NCI-H146 treated with DMSO at 0.1 percent for 48 hours (cell line): ENCODE results near the gene ANK2.

Experiments
- DNase-seq: peaks from one replicate; lab custom pipeline; 2025; ENCODE audit not compliant: unreplicated experiment; lab: John Stamatoyannopoulos, UW

The ANK2 gene

DNA sequence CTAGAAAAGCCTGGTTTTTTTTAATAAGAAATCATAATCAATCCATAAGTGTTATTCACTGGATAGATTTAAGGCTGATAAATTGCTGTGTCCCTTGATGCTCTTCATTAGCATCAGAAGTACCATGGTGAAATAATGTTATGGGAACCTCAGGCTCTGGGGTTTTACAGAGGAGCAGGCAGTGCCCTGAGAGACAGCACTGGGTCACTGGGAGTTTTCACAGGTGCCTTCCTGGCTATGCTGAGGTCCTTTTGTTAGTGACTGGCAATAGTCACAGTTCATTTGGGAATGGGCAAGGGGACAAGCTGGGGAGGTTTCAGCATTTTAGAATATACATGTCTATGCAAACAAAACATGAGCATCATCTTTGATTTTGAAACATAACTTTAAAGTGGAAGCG lies 38.6 kb downstream of the ANK2 start:
- no peak for DNase-seq

DNA sequence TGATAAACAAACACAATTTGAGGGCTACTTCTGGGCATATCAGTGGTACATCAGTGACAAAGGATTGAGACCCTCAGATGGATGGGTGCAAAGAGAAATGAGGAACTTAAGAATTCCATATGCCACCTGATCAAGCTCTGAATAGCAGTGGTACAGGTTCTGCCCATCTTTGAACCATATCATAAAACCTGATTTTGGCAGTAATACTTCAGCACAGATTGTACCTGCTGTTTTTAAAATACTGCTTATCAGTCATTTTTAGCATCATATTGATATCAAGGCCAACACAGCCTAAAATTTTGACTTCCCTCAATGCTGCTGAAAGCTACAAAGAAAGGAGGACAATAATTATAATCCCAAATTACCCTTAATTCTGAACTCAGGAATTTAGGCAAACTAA lies 41.5 kb downstream of the ANK2 start:
- no peak for DNase-seq

DNA sequence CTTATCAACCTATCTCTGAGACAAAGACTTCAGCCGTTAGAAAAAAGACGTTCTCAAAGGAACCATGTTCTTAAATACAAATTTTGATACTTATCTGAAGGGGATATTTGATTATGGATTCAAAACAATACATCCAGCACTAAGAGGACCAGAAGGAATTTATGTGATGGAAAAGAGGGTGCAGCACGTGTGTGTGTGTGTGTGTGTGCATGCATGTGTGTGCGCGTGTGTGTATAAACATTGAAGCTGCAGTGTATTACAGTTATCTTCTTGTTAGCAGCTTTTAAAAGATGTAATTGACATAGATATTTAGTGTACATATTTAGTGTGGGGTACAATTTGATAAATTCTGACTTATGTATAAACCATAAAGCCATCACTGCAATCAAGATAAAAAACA lies 44.9 kb downstream of the ANK2 start:
- DNase-seq = no peak

DNA sequence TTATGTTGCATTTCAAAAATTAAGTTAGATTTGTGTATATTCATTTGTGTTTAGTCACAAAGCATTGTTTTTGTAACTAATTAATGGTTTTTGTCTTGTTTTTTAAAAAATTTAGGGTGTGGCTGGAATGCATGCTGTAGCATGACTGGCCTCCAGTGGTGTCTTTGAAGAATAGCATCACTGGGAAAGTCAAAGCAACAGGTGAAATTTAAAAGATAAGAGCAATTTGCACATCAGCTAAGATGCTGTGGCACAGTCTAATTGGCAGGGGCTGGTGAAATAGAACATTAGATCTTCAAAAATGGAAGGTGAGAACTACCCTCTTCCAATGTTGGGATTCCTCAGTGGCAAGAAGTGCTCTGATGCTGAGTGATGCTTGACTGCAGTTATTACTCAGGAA lies 45.3 kb downstream of the ANK2 start:
- peak; percentile 25 for DNase-seq

DNA sequence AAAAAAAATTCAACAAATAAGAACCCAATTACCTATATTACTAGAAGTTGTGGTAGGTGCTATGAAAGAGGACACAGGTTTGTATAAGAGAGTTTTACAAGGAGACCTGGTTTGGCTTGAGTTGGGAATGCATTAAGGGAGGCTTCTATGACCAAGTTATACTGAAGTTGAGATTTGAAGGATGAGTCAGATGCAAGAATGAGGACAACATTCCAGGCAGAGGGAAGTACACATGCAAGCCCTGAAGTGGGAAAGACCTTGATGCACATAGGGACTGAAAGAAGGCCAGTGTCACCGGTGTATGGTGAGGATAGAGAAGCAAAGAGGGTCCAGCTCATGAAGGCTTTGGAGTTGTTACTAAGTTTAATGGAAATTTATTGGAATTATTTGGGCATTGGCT lies 52.2 kb downstream of the ANK2 start:
- DNase-seq = no peak

DNA sequence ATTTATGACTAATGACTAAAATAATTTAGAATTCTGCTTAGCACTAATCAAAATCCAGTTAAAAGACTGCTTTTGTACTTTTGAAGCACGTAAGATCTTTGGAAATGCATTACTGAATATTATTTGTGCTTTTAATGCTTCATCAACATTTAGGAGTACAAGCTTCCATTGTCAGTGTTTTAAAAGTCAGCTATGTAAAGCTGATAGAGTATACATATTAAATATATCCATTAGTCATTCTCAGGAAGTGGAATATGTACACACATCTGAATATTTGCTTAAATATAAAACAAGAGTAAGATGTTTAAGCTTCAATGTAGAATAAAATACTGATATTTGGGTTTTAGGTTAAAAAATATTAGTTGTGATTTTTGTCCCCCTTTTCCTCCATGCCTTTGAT lies 54.1 kb downstream of the ANK2 start:
- no peak for DNase-seq

DNA sequence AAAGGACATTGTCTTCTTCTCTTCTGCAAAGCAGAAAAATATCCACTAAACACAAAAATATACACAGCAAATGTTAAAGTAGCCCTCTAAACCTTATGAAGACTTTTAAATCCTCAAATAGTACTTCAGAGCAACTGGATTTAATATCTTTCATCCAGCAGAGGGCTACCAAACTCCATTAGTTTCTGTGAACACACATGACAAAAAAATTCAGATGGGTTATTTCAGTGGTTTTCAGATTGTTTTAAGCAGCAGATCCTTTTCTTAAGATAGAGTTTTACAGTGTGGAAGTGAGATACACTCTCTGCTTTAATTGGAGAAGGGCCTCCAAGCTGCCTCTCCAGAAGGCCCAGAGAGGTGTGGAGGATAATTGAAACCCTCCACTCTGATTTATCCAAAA lies 56.7 kb downstream of the ANK2 start:
- DNase-seq = no peak

DNA sequence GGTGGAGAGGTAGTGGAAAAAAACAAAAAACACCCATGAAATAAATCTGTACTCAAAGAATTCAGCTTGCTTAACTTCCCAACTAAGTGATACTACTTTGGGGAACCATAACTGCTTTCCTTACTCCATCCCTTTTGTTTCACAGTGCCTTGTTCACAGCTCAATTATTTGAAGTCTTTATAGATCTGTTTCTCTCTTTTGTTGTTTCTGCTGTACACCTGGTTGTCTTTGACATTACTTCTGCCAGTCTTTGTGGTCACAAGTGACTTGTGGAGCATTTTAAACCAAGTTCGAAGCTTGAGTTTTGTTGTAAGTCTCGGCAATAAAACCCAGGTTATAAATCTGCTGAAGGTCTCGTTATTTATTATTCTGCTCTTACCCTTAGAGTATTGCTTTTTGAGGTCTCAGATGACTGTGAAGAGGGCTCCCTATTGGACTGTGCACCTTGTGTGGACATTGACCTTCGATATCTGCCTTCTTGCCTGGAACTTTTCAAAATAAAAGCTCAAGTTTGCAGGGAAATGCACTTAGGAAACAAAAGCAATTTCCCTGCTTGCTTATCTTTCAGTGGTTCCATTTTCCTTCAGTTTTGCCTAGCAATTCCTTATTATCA lies 59.8 kb downstream of the ANK2 start:
- DNase-seq = peak; percentile 21

DNA sequence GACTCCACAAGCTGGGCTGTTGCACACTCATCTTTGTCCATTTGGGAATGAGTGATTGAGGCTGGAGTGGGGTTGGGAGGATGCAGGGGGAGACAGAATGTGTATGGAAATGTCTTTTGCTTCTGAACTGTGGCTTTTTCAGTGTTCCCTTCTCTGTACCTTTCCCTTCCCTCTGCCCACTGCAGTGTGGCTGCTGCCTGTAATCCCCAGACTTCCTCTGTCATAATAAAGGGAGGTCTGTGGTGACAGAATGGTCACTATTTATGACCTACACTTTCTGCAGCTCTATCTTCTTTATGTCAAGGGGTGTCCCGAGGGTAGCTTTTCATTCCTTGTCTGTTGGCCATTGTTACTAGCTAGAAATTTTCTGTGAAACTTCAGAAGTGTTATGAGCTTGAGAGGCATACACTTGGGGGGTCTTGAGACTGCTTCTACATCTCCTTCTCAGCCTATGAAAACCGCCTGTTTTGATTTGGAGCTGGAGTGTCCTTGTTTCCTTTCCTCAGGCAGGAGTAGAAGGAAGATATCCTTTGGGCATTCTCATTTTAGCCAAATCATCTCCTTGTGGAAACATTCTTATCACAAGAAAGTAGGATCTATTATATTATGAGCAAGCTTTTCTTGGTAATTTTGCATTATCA lies 63.0 kb downstream of the ANK2 start:
- no peak for DNase-seq

DNA sequence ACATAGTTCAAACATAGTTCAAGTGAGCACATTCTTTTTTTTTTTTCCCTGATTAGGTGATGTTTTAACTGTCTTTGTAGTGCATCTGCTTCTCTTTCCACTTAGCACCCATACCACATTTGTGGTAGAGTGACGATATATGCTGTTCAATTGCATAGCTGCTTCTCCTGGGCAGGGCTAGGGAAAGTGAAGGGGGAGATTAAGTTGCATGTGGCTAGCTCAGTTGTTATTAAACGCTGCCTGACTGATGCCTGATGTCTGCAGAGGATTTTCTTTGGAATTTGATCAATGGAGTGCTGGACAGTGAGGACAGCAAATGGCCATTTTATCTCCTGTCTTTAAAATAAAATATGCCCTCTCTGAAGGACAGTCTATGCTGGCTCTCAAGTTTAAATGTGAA lies 63.7 kb downstream of the ANK2 start:
- DNase-seq = no peak

DNA sequence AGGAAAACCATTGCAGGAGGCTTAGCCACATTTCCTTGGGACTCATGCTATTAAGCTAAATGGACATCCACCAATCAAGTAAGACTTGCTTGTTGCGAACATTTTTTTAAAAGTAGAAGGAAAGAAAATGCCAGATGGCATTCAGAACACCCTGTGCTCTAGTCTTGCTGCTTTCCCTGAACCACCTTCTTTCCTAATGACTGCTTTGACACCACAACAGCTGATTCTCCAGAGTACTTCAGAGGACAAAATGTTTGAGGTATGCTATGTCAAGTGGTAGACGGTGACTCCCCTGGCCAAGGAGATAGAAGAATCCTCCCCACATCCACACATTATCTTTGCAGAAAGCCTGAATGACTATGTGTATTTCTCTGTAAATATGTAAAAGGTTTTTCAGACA lies 65.4 kb downstream of the ANK2 start:
- no peak for DNase-seq

DNA sequence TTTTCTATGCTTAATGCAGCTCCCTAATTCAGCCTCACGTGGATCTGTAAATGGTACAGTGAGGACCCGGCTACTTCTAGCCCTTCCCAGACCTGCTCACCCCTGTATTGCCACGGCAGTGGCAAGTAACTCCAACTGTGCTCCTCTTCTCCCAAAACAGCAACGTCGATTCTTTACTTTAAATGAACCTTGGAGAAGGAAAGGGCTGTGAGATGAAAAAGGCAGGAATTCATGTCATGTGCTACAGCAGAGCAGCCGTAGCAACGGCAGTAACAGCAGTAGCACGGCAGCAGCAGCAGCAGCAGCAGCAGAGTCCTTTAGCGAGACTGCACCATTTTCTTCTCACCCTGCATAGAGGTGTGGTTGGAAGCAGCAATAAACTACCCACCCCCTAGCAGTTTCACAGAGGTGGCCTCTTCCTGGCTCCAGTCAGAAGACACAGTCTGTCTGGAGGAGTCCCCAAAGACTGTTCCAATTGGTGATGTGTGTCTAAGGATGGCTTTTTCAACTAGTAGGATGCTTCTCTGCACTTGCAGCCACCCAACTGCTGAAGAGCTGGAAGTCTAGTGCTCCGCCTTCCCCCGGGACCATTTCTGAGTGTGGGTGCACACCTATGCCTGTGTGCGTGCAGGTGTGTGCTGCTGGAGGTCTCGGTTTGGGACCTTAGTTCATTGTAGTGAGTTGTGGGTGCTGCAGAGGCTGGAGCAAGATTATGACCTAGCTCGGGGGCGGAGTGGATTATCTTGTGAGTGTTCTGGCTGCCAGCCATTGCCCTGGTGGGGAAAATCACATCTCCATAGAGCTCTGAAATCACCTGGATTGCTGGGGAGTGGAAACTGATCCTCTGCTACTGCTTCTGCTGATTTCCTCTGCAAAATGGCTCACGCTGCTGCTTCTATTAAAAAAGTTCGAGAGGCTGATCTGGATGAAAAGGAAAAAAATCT lies 67.2 kb downstream of the ANK2 start:
- no peak for DNase-seq

DNA sequence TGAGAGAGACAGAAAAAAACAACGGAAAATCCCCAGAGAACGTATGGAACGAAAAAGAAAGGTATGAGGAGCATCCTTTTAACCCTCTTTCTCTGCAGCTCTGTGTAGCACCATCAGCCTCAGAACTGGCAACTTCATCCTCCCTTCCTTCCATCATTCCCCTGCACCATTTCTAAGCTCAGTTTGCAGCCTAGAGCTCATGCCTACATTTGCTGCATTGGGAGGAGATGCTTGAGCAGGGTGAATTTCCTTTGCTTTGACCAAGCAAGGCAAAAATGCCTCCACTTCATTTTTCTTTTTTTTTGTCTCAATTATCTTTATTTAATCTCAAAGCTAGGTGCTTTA lies 67.9 kb downstream of the ANK2 start:
- no peak for DNase-seq

DNA sequence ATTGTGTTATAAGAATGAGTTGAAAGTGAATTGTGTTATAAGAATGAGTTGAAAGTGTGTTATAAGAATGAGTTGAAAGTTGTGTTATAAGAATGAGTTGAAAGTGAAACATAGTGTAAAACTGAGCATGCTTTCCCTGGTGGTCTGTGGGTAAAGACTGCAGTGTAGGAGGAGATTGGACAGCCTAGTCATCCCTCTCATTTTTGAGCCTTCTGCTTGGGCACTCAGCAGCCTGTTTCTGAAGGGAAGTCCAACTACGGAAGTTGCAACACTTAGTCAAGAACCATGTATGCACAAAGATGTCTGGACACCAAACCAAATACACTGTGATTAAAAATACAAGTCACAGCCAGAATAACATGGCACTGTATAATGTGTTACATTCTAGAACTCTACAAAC lies 72.6 kb downstream of the ANK2 start:
- DNase-seq = no peak

DNA sequence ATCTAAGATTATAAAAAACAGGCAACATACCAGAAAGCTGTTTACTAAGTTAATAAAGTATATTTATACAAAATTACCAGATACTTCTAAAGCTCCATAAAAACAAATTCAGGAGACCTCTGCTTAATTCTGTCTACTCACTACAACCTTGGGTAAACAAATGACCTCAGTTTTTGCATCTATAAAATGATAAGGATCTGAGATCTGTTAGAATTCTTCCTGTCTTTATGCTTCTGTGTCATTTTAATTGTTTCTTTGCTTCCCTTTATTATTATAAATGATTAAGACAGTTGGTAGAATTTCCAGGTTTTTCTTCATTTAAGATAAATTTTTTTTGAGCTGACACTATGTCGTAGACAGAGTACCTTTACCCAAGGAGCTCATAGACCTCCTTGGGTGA lies 76.0 kb downstream of the ANK2 start:
- no peak for DNase-seq

DNA sequence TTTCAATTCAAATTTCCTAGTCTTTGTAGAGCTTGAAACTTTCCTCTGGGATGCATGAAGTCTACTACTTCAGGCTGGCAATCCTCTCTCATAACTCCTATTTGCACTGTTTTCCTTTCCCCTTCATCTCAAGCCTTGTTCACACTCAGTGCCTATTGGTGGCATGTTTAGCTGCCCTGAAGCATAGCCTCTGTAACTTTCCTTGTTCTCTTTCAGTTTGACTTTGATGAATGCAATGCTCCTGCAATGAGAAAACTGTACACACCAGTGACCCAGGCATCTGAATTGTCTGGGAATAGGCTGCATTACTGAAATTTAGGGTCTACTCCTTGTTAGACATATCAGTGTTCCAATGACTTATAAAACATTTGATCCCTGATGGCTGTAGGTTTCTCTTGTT lies 81.7 kb downstream of the ANK2 start:
- no peak for DNase-seq

DNA sequence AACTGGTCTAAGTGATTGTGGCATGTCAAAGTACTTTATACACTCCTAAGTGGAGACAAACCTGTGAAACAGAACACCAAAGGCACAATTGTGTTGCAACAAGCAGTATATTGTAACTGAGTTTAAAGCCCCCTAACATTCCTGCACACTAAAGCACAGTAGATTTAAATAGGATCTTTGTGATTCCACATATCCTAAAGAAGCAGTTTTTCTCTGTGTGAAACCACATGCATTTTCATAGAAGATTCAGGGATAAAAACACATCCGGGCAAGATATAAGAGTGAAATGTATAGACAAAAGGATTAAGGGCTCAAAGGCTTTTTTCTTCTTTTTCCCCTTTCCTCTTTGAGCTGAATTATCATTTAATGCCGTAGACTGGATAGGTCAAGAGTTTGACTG lies 82.2 kb downstream of the ANK2 start:
- no peak for DNase-seq

DNA sequence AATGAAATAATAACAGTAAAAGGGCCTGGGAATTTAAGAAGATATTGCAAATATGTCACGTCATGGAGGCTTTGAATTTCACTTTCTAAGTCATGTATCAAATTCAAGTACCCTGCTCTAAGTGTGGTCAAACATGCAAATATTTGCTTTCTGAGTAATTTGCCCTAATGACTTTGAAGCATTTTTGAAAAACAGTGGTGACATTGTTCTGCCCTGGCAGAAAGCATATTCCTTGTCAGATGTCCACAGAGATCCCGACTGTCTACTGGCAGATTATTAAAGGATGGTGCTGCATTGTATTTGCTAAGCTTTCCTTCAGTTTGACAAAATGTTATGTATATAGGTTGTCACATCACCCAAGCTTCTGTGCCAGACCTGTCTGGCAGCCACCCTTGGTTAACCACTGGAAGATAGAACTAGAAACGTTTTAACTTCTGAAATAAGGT lies 92.5 kb downstream of the ANK2 start:
- DNase-seq = peak; percentile 86

DNA sequence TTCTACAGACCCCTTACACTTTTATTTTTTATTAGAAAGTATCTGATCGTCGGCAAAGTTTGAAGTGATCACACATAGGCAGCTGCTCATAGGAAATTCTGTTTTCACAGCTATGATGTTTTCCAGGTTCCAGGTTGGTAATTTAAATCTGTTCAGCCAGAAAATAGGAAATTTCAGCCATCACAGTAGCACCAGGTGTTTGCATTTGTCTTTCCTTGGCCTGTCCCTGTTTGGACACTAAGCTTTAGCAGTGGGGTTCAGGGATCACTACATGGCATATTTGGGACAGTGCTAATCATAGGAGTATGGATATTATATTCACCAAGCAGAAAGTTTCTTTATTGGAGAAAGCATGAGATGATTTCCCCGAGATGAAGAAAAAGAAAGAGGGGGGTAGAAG lies 92.9 kb downstream of the ANK2 start:
- DNase-seq = peak; percentile 19

DNA sequence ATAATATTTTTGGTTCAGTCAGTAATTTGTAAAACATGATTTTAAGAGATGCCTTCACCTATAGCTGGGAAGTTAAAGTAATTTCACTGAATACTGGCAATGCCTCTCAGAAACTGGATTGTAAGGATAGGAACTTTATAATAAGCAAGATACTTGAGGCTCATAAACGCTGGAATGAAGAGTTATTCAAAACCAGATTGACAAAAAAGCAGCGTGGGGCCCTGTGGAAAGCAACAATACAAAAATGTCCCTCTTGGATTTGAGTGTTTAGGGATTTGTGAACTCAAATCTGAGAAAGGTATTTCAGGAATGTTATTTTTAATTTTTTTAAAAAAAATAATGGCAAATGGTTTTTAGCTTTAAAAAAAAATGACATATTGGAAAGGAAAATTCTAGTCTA lies 94.6 kb downstream of the ANK2 start:
- DNase-seq = no peak

DNA sequence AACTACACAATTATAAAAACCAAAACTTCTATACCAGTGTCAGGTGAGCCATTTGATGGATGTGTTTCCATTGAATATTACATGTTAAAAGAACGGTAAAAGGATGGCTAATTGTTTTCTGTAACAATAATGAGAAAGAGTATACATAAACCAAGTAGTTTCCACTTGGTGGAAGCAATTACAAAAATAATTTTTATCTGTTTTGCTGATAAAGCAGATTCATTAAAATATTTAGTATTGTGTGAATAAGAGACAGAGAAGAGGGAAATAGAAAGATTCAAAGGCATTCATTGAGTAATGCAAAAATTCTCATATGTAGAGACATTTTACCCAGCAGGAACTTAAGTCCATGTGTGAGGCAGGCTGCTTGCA lies 95.7 kb downstream of the ANK2 start:
- DNase-seq = no peak

DNA sequence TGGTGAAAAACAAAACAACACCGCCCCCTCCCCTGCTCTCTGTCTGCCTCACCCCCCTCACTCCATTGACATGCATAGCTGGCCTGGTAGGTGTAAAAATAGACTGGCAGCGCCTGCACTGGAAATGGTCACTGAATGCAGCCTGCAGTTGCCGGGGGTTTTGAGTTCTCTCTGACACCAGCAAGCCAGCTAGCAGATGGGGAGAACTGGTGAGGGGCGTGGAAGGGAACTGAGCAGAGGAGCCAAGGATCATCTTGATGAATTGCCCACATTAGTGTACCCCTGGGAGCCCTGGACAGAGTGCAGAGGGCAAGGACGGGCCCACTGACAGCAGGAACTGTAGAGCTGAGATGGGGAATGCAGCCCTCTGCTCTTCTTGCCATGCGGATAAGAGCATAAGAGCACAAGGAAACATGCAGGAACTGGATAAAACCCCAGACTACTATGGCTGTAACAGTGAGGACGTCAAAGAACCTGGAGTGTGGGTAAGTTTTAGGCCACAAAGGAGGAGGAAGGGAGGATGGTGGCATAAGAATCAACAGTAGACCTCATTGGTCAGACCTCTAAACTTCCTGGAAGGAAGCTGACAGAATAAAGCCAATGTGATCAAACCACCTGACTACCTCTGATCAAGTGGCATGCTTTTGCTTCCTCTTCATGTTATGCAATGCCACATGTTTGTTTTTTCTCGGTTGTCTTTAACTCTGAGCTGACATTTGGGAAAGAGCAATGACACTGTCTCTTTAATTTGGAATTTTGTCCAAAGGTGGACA lies 96.3 kb downstream of the ANK2 start:
- no peak for DNase-seq
